BJ (cell line): ENCODE data around the gene TTLL11. TPM values are rescaled to one million over a fixed set of nuclear protein-coding genes. Genes with fewer than 3 reads are reported as not detected.
"Not testable (repeated sequence)": the region's sequence is repeated elsewhere in the genome, so short reads cannot be mapped to it uniquely, and the experiment has no call there.

Experiments
- CTCF ChIA-PET: fragments of 350-600 bp; formaldehyde crosslinking; extraction: SDS; loops from one replicate; lab custom pipeline; 2021; ENCODE audit warnings: antibody characterized with exemption, inconsistent platforms; lab: Yijun Ruan, JAX
- POLR2A ChIA-PET: fragments of 300-600 bp; sonication (Branson Sonifier 250); formaldehyde crosslinking; extraction: SDS; loops from one replicate; lab custom pipeline; 2021; ENCODE audit warnings: antibody characterized with exemption; lab: Charles Lee
- DNase-seq: peaks from one replicate; pipeline ENCODE4 v3.0.0-alpha.2; 2011; ENCODE audit warnings: low read depth
- H3K27me3 ChIP-seq: 2 replicates; pipeline ENCODE4 v1.6.0; 2011; ENCODE audit warnings: low read length; ENCODE audit not compliant: control insufficient read depth, insufficient read depth
- H3K36me3 ChIP-seq: 2 replicates; pipeline ENCODE4 v1.5.1; 2011; ENCODE audit warnings: low read length; ENCODE audit not compliant: control insufficient read depth, insufficient read depth
- H3K4me3 ChIP-seq: 2 replicates; pipeline ENCODE4 v1.5.1; 2011; ENCODE audit warnings: low read depth, mild to moderate bottlenecking, control low read depth, low read length
- CTCF ChIP-seq: IDR thresholded peaks from 2 replicates; pipeline ENCODE4 v1.5.1; 2011; ENCODE audit warnings: low read depth, mild to moderate bottlenecking, control low read depth, inconsistent platforms, low read length, moderate library complexity; ENCODE audit not compliant: insufficient read depth
- polyA plus RNA-seq: library from polyadenylated mRNA; depleted of rRNA; stranded (reverse); fragments of >200 nt; gene quantifications from 2 replicates; pipeline ENCODE4 v1.2.3, GENCODE V29; 2011

Gene TTLL11
- polyA plus RNA-seq, 1 experiment = 5.6 TPM

DNA sequence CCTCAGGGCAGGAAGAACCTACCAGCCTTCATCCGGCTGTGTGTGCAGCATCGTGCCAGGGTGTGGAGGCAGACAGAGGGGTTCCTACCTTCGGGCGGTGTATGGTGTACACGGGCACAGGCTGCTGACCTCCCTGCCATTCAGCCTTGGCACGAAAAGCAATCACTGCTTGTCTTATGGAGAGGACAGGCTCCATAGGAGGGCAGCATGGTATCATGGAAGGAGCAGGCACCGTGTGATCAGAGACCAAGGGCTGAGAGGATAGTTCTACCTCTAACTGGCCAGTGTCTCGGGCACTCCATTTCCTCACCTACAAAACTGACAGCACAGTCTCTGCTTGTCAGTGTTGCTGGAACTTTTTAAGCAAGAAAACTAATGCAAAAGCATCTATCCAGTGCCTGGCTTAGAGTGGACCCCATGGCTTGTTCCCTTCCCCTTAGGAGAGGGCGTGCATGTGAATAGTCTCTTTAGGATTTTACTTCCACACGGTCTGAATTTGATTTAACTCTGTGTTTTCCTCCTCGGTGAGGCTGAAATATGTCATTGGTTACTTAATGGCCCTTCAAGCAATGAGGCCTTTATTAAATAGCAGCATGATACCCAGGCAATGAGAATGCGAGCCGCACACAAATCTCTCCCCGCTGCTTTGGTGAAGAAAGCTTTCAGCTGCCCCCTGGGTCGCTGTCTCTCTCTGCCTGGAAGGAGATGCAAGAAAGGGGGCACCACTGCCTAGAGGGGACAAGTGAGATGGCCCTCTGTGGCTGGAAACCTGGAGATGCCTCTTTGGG lies 22.2 kb downstream of the TTLL11 start:
- CTCF ChIA-PET = no interaction called here
- TF ChIP-seq CTCF = no peak
- no peaks in the 10 kb centered on the region for H3K27me3 ChIP-seq
- DNase-seq = no peak
- POLR2A ChIA-PET = no interaction called here
- H3K36me3 ChIP-seq = no peaks in the 10 kb centered on the region
- H3K4me3 ChIP-seq = no peak overlapping the region

DNA sequence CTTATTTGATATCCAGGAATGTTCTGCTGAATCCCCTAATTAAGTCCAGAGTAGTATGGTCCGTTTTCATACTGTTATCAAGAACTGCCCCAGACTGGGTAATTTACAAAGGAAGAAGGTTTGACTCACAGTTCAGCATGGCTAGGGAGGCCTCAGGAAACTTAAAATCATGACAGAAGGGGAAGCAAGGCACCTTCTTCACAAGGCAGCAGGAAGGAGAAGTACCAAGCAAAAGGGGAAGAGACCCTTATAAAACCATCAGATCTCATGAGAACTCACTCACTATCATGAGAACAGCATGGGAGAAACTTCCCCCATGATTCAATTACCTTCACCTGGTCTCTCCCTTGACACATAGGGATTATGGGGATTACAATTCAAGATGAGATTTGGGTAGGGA lies 26.4 kb downstream of the TTLL11 start:
- POLR2A ChIA-PET, H3K27me3 ChIP-seq, DNase-seq: not testable (repeated sequence)

GRCh38 chr9:122065923-122066629 lies 27.0 kb downstream of the TTLL11 start:
- H3K4me3 ChIP-seq = no peak overlapping the region
- POLR2A ChIA-PET = no interaction called here
- no peak for DNase-seq
- H3K36me3 ChIP-seq = no peaks in the 10 kb centered on the region
- CTCF ChIA-PET = interaction anchor here (0.6 kb wide), 1 partner anchor 380 kb away, joined by 5 read pairs; no protein-coding TSS in a partner anchor
- no peak for TF ChIP-seq CTCF
- H3K27me3 ChIP-seq = no peaks in the 10 kb centered on the region

More for the DNA sequence above, 26.4 kb downstream of the TTLL11 start:
- H3K4me3 ChIP-seq, H3K36me3 ChIP-seq: not testable (repeated sequence)
- CTCF ChIA-PET = interaction anchor here (0.6 kb wide), 1 partner anchor 381 kb away, joined by 5 read pairs; no protein-coding TSS in a partner anchor

GRCh38 chr9:122060481-122060880 lies 32.6 kb downstream of the TTLL11 start:
- ChIA-PET POLR2A (no interaction called here), CTCF (no interaction called here)
- no peaks in the 10 kb centered on the region for H3K36me3 ChIP-seq
- no peak for TF ChIP-seq CTCF
- no peak for DNase-seq
- H3K4me3 ChIP-seq = no peak overlapping the region
- no peaks in the 10 kb centered on the region for H3K27me3 ChIP-seq

DNA sequence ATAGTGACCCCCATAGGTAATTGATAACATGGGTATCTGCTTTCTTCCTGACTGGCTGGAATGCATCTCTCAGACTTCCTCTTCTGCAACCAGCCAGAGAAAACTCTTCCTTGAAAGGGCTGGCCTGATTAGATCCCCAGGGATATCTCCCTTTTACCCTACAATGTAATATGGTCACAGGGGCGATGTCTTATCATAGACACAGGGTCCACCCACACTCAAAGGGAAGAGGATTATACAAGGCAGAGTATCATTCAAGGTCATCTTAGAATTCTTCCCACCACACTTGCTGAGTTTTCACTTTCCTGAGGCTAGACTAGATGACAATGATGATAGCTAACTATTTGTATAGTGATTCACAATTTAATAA lies 33.2 kb downstream of the TTLL11 start:
- ChIA-PET CTCF (interaction anchor here (1.3 kb wide), 1 partner anchor 23 kb away, joined by 3 read pairs; no protein-coding TSS in a partner anchor), POLR2A (no interaction called here)
- H3K36me3 ChIP-seq = no peaks in the 10 kb centered on the region
- H3K27me3 ChIP-seq = no peaks in the 10 kb centered on the region
- TF ChIP-seq CTCF = no peak
- DNase-seq = no peak
- H3K4me3 ChIP-seq = no peak overlapping the region
